HG02938 (cell line): ENCODE results near the gene ATF7.

Experiments
- ATAC-seq: cut with Tn5 transposase; IDR thresholded peaks from one replicate; pipeline ENCODE4 v1.9.1; 2021; ENCODE audit warnings: mild to moderate bottlenecking, moderate library complexity; ENCODE audit not compliant: unreplicated experiment

ATF7 gene

DNA sequence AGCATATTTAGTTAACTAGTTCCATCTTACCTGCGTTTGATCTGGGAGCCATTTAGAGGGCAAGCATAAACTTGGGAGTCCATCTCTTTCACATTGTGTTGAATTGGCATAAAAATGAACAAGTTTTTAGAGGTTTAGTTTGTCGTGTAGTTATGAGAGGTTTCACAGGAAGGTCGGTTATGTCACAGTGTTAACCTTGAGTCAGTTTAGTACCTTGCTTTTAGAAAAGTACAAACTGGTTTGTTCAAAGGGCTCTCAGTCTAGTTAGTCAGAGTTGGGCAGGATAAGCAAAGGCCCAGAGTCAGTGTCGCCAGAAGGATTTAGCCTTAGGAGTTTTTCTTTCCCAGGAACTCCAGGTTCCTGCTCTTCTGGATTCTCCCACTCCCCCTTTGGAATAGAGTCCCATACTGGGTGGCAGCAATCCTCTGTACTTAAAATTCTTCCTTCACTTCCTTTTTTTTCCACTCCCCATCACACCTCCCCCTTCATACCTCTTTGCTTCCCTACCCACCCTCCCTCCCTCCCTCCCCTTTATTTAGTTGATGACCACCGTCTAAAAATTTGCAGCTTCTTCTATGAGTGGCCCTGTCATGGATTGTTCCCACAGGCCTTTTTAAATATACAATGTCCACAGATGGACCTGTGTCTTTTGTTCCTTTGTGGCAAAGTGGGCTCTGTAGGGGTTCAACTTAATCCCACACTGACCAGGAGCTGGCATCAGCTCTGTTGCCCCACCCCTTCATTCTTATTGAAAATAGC lies 162.2 kb downstream of the ATF7 start:
- ATAC-seq = no peak

DNA sequence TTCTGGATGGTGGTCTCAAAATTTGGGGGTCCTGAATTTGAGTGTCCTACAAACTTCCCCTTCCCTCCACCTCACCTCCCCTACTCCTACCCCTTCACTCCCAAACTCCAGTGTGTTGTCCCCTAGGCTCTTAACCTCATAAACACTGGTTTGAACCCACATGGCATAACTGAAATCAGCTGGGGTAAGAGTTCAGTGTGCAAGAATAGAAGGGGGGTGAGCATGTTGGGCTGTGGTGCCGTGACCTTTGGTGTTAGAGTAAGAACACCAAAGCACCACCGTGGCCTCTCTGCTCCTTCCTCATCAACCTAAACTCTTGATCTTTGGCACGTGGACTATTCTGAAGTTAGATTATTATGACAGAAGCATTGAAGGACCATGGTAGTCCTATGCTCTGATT lies 163.2 kb downstream of the ATF7 start:
- no peak for ATAC-seq

DNA sequence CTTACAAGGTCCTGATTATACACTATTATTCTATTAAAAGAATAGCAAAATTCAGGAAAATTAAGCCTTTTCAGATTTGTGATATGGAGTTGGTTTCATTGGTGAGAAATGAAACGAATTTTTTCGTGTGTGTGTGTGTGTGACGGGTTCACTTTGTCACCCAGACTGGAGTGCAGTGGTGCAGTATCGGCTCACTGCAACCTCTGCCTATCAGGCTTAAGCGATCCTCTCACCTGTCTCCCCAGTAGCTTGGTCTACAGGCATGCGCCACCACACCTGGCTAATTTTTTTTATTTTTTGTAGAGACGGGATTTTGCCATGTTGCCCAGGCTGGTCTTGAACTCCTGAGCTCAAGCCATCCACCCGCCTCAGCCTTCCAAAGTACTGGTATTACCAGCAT lies 164.6 kb downstream of the ATF7 start:
- no peak for ATAC-seq

DNA sequence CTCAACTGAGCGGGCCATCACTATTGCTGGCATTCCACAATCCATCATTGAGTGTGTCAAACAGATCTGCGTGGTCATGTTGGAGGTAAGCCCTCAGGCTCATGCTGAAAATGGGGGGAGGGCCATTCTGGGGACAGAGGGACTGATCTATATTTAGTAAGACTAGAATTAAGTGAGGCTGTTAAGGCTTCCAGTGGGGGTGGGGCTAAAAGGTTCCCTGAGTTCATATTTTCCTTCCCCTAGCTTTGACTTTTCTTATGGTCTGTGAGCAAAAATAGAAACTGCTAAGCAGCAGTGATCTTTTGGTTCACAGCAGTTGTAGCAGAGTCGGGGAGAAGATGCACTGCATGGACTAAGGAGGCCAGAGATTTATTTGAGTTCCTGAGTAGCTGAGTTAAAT lies 165.1 kb downstream of the ATF7 start:
- no peak for ATAC-seq

DNA sequence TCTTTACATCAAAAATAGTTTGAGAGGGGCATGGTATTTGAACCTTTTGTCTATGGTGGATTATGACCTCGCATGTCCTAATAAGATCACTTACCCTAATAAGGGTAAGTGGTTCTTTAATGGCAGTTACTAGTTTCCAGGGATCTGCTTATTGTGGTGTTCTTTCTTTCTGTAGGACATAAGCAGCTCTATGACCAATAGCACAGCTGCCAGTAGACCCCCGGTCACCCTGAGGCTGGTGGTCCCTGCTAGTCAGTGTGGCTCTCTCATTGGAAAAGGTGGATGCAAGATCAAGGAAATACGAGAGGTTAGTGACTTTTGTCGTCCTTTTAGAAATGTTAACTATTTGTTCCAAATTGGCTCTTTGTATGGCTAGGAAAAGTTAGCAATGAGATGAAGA lies 167.1 kb downstream of the ATF7 start:
- no peak for ATAC-seq
